ENCODE measurements around the gene TOMM34.
A peak's percentile ranks its signal among the peaks of the same experiment; 100 is the strongest.

Gene TOMM34, protein sequence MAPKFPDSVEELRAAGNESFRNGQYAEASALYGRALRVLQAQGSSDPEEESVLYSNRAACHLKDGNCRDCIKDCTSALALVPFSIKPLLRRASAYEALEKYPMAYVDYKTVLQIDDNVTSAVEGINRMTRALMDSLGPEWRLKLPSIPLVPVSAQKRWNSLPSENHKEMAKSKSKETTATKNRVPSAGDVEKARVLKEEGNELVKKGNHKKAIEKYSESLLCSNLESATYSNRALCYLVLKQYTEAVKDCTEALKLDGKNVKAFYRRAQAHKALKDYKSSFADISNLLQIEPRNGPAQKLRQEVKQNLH

GRCh38 chr20:44960103-44960852, at the start of gene TOMM34:
TSS of gene TOMM34 (minus strand) at chr20:44960397. CDS start at chr20:44960333, 64 bp downstream.
- peak; percentile 92 for DNase-seq

GRCh38 chr20:45008521-45009049, 48.4 kb upstream of the TOMM34 start:
- no peak for DNase-seq

DNA sequence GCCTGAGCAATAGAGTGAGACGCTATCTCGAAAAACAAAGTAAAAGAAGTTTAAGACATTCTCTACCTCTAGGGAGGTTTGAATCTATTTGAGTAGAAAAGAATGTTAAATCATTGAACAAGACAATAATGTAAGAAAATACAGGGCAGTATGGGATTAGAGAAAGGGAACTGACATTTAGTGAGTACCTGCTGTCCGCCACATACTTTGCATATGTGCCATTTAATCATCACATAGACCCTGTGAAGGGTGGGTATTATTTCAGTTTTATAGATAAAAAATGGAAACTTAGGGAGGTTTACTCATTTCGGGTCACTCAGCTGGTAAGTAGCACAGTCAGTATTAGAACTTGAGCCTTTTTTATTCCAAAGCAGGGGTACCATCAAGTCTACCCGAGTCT, 37.5 kb upstream of the TOMM34 start:
- no peak for DNase-seq

- DNase-seq, result no peak
Observed at GRCh38 chr20:44997171-44997570, 37.0 kb upstream of the TOMM34 start.

DNA sequence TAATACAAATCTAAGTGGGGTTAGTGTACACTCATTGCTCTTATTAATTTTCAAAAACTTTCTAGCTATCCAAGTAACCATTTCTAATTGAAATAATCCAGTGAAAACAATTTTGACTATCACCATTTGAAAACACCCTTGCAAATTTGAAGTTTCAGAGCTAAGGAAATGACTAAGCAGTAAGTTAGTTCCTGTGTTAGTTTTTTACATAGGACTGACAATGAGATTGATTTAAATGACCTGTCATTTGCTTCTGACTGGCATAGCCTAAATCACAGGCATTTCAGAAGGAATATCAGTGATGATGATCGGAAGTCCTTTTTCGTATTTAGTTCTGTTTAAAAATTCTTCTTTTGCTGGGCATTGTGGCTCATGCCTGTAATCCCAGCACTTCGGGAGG, 33.1 kb upstream of the TOMM34 start:
- DNase-seq, result peak; percentile 26

GRCh38 chr20:44990957-44991356, 30.8 kb upstream of the TOMM34 start:
- no peak for DNase-seq

DNA sequence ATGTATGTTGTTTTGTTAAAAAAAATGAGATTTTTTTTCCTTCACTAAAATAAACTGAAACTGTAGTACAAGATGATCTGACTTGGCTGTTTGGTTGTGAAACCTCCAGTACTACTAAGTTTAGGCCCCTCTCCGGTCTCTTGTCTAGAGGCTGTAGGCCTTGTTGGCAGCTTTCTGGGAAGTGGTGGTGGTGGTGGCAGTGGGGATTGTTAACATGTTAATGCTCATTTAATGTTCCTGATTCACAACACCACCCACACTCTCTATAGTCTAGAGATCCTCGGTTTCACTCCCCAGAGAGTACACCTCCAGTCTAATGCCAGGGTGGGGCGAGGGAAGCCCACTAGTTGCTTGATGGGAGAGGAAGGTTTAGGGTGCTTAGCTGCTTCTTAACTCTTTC, 30.2 kb upstream of the TOMM34 start:
- peak; percentile 37 for DNase-seq

- no peak for DNase-seq
Observed at GRCh38 chr20:44988631-44989171, 28.5 kb upstream of the TOMM34 start.

- no peak for DNase-seq
Observed at GRCh38 chr20:44983093-44983674, 23.0 kb upstream of the TOMM34 start.

GRCh38 chr20:44981736-44982406, 21.7 kb upstream of the TOMM34 start:
- no peak for DNase-seq

DNA sequence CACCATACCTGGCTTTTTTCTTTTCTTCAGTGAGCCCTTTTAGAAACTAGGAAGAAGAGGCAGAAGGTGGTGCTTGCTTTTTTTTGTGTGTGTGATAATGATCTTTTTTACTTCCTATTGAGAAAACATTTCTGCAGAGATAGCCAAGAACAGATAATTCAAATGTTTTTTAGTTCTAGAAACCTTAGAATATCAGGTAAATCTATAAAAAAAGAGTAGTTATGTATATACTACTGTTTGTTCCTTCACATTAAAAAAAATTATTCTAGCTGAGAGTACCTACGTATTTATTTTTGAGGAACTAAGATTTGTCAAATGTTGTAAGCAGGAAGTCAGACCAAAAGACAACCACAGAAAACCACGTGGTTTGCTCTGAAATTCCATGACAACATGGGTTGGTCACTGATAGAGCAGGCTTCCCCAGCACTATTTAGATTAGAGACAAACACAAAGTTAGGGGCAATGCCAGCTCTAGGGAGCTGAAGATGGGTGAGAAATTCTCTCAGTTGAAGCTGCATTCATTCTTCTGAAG, 19.0 kb upstream of the TOMM34 start:
- DNase-seq, result peak; percentile 88

- DNase-seq, result no peak
Observed at GRCh38 chr20:44976698-44977097, 16.5 kb upstream of the TOMM34 start.

- DNase-seq, result no peak
Observed at GRCh38 chr20:44973053-44973452, 12.9 kb upstream of the TOMM34 start.

DNA sequence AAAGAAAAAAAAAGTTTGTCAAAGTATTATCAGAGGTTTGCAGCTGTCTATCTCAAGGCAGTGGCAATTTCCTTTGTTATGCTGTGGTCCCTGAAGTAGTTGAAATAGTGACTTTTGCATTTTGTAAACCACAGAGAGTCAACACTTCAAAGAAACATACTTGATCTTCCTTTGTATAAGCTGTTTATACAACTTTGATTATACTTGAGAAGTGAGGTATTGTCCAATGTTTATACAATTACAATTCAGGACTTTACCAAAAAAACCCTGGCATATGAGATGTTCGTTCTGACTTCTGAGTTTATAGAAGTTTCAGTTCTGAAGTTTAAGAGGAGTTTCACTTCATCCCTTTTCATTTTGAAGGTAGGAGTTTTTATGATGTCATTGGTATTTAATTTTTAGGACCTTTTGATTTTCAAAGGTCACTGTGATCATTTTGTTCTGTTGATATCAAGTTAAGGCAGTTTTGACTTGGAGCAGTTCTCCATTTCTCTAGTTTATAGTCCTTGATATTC, 10.1 kb upstream of the TOMM34 start:
- DNase-seq, result peak; percentile 63

- DNase-seq, result peak; percentile 64
Observed at GRCh38 chr20:44969300-44969894, 9.2 kb upstream of the TOMM34 start.

DNA sequence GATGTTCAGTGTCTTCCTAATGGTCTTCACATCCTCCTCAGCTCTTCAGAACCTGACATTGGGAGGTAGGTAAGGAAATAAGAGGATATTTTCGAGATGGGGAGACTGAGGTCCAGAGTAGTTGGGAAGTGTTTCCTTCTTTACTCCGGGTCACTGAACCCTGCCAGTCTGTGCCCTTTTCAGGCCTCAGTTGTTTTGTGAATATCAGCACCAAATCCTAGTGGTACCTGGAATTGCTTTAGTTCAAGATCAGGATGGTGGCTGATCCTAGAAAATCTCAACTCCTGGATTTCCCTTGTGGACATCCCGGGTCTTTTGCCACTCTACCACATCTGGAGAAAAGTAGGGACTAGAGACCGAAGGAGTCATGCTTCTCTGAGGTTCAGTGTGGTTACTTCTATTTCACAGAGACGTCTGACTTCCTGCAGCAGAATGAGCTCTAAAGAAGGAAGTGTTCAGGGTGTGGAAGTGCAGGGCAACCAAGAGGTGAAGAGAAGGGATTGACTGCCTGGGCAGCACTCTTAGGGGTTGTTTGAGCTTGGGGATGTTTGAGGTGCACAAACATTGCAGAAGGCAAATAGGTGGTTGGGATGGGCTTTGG, 7.1 kb upstream of the TOMM34 start:
- DNase-seq, result peak; percentile 70

- DNase-seq, result peak; percentile 96
Observed at GRCh38 chr20:44966030-44966961, 6.1 kb upstream of the TOMM34 start, which contains the start of gene STK4. TSS of gene STK4 (plus strand) at chr20:44966512. CDS start at chr20:44966569, 57 bp downstream.

DNA sequence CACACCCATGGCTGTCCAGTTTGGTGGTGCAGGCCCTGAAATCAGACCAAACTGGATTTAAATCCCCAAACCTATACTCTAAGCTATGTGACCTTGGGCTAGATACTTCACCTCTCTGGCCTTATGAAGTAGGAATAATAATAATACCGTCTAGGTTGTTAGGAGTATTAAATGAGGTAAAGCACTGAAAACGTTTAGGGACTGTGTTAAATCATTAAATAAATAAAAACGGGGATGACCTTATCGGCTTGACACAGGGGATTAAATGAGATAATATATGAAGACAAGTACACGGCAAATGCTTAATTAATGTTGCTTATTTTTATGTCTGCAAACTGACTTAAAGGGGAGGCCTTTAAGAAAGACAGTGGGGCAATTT, 5.4 kb upstream of the TOMM34 start:
- no peak for DNase-seq

GRCh38 chr20:44963325-44964215, 3.4 kb upstream of the TOMM34 start:
- no peak for DNase-seq
